ENCODE measurements around the gene USH1G.
"Not testable (repeated sequence)": the region's sequence is repeated elsewhere in the genome, so short reads cannot be mapped to it uniquely, and the experiment has no call there.

- TF ChIP-seq CTCF (IDR thresholded peaks at IDR 0.05; ENCODE audit: low read length); EZH2 (IDR thresholded peaks at IDR 0.05; ENCODE audit: borderline replicate concordance, low read length): not testable (repeated sequence)
Measured at GRCh38 chr17:74870028-74870427, 53.0 kb downstream of the USH1G start.

Measured in OCI-LY1 (cell line).